Measurements from ENCODE around the gene KCNJ10. TPM values are rescaled to one million over a fixed set of nuclear protein-coding genes. Genes with fewer than 3 reads are reported as not detected.

The KCNJ10 gene
- total RNA-seq, 1 experiment from 2014 or later = 0.08 TPM

GRCh38 chr1:160070243-160071163, 543 bp upstream of the KCNJ10 start:
- Histone ChIP-seq H3K27ac (ENCODE audit: low read length) (no peak overlapping the region), H3K4me1 (ENCODE audit: control insufficient read depth, insufficient read depth, low read length) (no peaks in the 10 kb centered on the region), H3K27me3 (ENCODE audit: control insufficient read depth, insufficient read depth, low read length) (peaks cover 15% of the 10 kb centered on the region), H3K4me3 (ENCODE audit: low read depth in 2 of 2, low read length in 2 of 2) (peak overlapping the region; percentile 29 to 37), H3K9me3 (ENCODE audit: control insufficient read depth, insufficient read depth, low read depth, low read length) (no peaks in the 10 kb centered on the region), H3K36me3 (ENCODE audit: control insufficient read depth, insufficient read depth, low read length) (no peaks in the 10 kb centered on the region)
- TF ChIP-seq, protein P1, sequence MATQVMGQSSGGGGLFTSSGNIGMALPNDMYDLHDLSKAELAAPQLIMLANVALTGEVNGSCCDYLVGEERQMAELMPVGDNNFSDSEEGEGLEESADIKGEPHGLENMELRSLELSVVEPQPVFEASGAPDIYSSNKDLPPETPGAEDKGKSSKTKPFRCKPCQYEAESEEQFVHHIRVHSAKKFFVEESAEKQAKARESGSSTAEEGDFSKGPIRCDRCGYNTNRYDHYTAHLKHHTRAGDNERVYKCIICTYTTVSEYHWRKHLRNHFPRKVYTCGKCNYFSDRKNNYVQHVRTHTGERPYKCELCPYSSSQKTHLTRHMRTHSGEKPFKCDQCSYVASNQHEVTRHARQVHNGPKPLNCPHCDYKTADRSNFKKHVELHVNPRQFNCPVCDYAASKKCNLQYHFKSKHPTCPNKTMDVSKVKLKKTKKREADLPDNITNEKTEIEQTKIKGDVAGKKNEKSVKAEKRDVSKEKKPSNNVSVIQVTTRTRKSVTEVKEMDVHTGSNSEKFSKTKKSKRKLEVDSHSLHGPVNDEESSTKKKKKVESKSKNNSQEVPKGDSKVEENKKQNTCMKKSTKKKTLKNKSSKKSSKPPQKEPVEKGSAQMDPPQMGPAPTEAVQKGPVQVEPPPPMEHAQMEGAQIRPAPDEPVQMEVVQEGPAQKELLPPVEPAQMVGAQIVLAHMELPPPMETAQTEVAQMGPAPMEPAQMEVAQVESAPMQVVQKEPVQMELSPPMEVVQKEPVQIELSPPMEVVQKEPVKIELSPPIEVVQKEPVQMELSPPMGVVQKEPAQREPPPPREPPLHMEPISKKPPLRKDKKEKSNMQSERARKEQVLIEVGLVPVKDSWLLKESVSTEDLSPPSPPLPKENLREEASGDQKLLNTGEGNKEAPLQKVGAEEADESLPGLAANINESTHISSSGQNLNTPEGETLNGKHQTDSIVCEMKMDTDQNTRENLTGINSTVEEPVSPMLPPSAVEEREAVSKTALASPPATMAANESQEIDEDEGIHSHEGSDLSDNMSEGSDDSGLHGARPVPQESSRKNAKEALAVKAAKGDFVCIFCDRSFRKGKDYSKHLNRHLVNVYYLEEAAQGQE (IDR thresholded peaks at IDR 0.05; ENCODE audit: insufficient read depth in 1 of 2, low read depth in 2 of 2, low read length in 1 of 2) = no peak
- TF ChIP-seq CTCF (IDR thresholded peaks at IDR 0.05) (no peak), TCF7L2 (IDR thresholded peaks at IDR 0.05; ENCODE audit: low read depth, low read length) (no peak), POLR2AphosphoS5 (IDR thresholded peaks at IDR 0.05; ENCODE audit: low read depth, low read length) (no peak), SIN3A (IDR thresholded peaks at IDR 0.05; ENCODE audit: borderline replicate concordance, insufficient read depth, low read depth, low read length) (no peak)
- ATAC-seq (peak; percentile 91), DNase-seq (ENCODE audit: low read depth, low spot score) (no peak)
- CTCF ChIA-PET = no interaction called here
- no TSS peak for BruUV-seq (replicated peaks)
- in situ Hi-C loops (cut with HindIII; ENCODE audit: low pct_unique_long_range_greater_than_20kb, low sequenced_read_pairs) (no loop called here), intact Hi-C loops (cut with micrococcal nuclease; ENCODE audit: unreplicated experiment) (no loop called here)
- POLR2A ChIA-PET = interaction anchor here (0.7 to 0.8 kb wide), 2 partner anchors 10 to 147 kb away, joined by 4 to 11 read pairs; no protein-coding TSS in a partner anchor

GRCh38 chr1:160068225-160068624, 1.7 kb downstream of the KCNJ10 start:
- Histone ChIP-seq H3K36me3 (ENCODE audit: control insufficient read depth, insufficient read depth, low read length) (no peaks in the 10 kb centered on the region), H3K4me1 (ENCODE audit: control insufficient read depth, insufficient read depth, low read length) (no peaks in the 10 kb centered on the region), H3K9me3 (ENCODE audit: control insufficient read depth, insufficient read depth, low read depth, low read length) (no peaks in the 10 kb centered on the region), H3K27ac (ENCODE audit: low read length) (no peak overlapping the region), H3K4me3 (ENCODE audit: low read depth in 2 of 2, low read length in 2 of 2) (no peak overlapping the region), H3K27me3 (ENCODE audit: control insufficient read depth, insufficient read depth, low read length) (peaks cover 15% of the 10 kb centered on the region)
- ATAC-seq (no peak), DNase-seq (ENCODE audit: low read depth, low spot score) (no peak)
- no TSS peak for BruUV-seq (replicated peaks)
- ChIA-PET CTCF (no interaction called here), POLR2A (no interaction called here)
- in situ Hi-C loops (cut with HindIII; ENCODE audit: low pct_unique_long_range_greater_than_20kb, low sequenced_read_pairs) (no loop called here), intact Hi-C loops (cut with micrococcal nuclease; ENCODE audit: unreplicated experiment) (no loop called here)
- TF ChIP-seq TCF7L2 (IDR thresholded peaks at IDR 0.05; ENCODE audit: low read depth, low read length) (no peak), POLR2AphosphoS5 (IDR thresholded peaks at IDR 0.05; ENCODE audit: low read depth, low read length) (no peak), SIN3A (IDR thresholded peaks at IDR 0.05; ENCODE audit: borderline replicate concordance, insufficient read depth, low read depth, low read length) (no peak), CTCF (IDR thresholded peaks at IDR 0.05) (no peak)
- TF ChIP-seq, protein P1 (IDR thresholded peaks at IDR 0.05; ENCODE audit: insufficient read depth in 1 of 2, low read depth in 2 of 2, low read length in 1 of 2) = no peak
